CD4-positive, CD25-positive, alpha-beta regulatory T cell (primary cell): ENCODE data around the gene ST6GAL1. TPM values are rescaled to one million over a fixed set of nuclear protein-coding genes. Genes with fewer than 3 reads are reported as not detected.

ENCODE experiments used
- ATAC-seq, 2 donors: fragments of 150-1000 bp; cut with Tn5 transposase; one replicate each; pipeline ENCODE4 v1.10.0; 2021; ENCODE audit warnings: low read depth in 2 of 2, moderate number of reproducible peaks in 2 of 2, moderate library complexity in 1 of 2
- DNase-seq, 3 donors: peaks; one replicate each; pipeline versions ENCODE4 v3.0.0 to v3.0.0-alpha.2; 2012 to 2022; ENCODE audit warnings: mixed read lengths in 1 of 3
- H3K27ac ChIP-seq: one replicate; pipeline ENCODE4 v1.7.0; 2013; ENCODE audit warnings: mild to moderate bottlenecking, low read length; ENCODE audit not compliant: insufficient read depth, poor library complexity, severe bottlenecking
- H3K27me3 ChIP-seq: one replicate; pipeline ENCODE4 v1.7.0; 2013; ENCODE audit warnings: low read length; ENCODE audit not compliant: control insufficient read depth, insufficient read depth
- H3K36me3 ChIP-seq: one replicate; pipeline ENCODE4 v1.7.0; 2013; ENCODE audit warnings: mild to moderate bottlenecking, low read length, moderate library complexity; ENCODE audit not compliant: control insufficient read depth, insufficient read depth
- H3K4me1 ChIP-seq: 2 replicates; pipeline ENCODE4 v1.7.0; 2013; ENCODE audit warnings: mild to moderate bottlenecking, low read length; ENCODE audit not compliant: insufficient read depth, control insufficient read depth, poor library complexity, severe bottlenecking
- H3K4me3 ChIP-seq: one replicate; pipeline ENCODE4 v1.7.0; 2013; ENCODE audit warnings: low read depth, mild to moderate bottlenecking, low read length, moderate library complexity
- H3K9me3 ChIP-seq, 2 experiments: 1 replicate in 1 of 2; 2 replicates in 1 of 2; pipeline ENCODE4 v1.7.0; 2013; ENCODE audit warnings: low read length in 2 of 2, mild to moderate bottlenecking in 1 of 2, moderate library complexity in 1 of 2; ENCODE audit not compliant: control insufficient read depth in 2 of 2
- H3K27ac Mint-ChIP-seq, 3 donors: one replicate each; pipeline ENCODE4 v1.8.0; 2020 to 2022; ENCODE audit warnings: mild to moderate bottlenecking in 3 of 3, mixed read lengths in 3 of 3, moderate library complexity in 2 of 3
- H3K27me3 Mint-ChIP-seq: one replicate; pipeline ENCODE4 v1.8.0; 2022; ENCODE audit warnings: mild to moderate bottlenecking, mixed read lengths
- H3K36me3 Mint-ChIP-seq: one replicate; pipeline ENCODE4 v1.8.0; 2020; ENCODE audit warnings: mixed read lengths
- H3K4me1 Mint-ChIP-seq, 4 donors: one replicate each; pipeline ENCODE4 v1.8.0; 2020 to 2022; ENCODE audit warnings: mixed read lengths in 4 of 4, mild to moderate bottlenecking in 1 of 4
- H3K4me3 Mint-ChIP-seq, 4 donors: one replicate each; pipeline ENCODE4 v1.8.0; 2020 to 2022; ENCODE audit warnings: mild to moderate bottlenecking in 4 of 4, mixed read lengths in 4 of 4, moderate library complexity in 3 of 4
- H3K9me3 Mint-ChIP-seq, 7 donors: one replicate each; pipeline ENCODE4 v1.8.0; 2020 to 2022; ENCODE audit warnings: mixed read lengths in 7 of 7, mild to moderate bottlenecking in 3 of 7, moderate library complexity in 2 of 7
- polyA plus RNA-seq, 4 donors: library from polyadenylated mRNA; unstranded; fragments of 300-500 nt; fragmentation: Illumina TruSeq; gene quantifications; one replicate each; pipeline ENCODE4 v1.2.3, GENCODE V29; 2021
- total RNA-seq: library from RNA; stranded (reverse); gene quantifications from one replicate; pipeline ENCODE4 v1.2.3, GENCODE V29; 2022

The ST6GAL1 gene
- total and polyA plus RNA-seq, 5 donors from 2014 or later: 125 to 184 (median 159) TPM

- Histone ChIP-seq H3K9me3 (no peaks in the 10 kb centered on the region), H3K27ac (peak overlapping the region; percentile 42), H3K36me3 (peaks cover 68% of the 10 kb centered on the region), H3K4me1 (peaks cover 19% of the 10 kb centered on the region), H3K4me3 (peak overlapping the region; percentile 9), H3K27me3 (no peaks in the 10 kb centered on the region)
- ATAC-seq (peak; percentile 36 to 40), DNase-seq (peak in 2 of 3 donors; percentile 20 to 56)
- peaks cover 27 to 81% (median 61%) of the 10 kb centered on the region in 4 donors for H3K4me1 Mint-ChIP-seq
- H3K27me3 Mint-ChIP-seq: no peaks in the 10 kb centered on the region
- H3K36me3 Mint-ChIP-seq: peaks cover 53% of the 10 kb centered on the region
- peak overlapping the region; percentile 30 to 77 (median 76) for H3K27ac Mint-ChIP-seq
- peaks cover 0 to 3% (median 0%) of the 10 kb centered on the region in 7 donors for H3K9me3 Mint-ChIP-seq
- peak overlapping the region in 3 of 4 donors; percentile 2 to 87 (median 50) for H3K4me3 Mint-ChIP-seq
Measured at GRCh38 chr3:187063286-187064121, 133.2 kb downstream of the ST6GAL1 start.

GRCh38 chr3:187064210-187065115 is 134.1 kb downstream of the ST6GAL1 start:
- Histone ChIP-seq H3K9me3 (no peaks in the 10 kb centered on the region), H3K36me3 (peaks cover 67% of the 10 kb centered on the region), H3K27me3 (no peaks in the 10 kb centered on the region), H3K4me3 (no peak overlapping the region), H3K27ac (peak overlapping the region; percentile 6), H3K4me1 (peaks cover 15% of the 10 kb centered on the region)
- Mint-ChIP-seq H3K27me3 (no peaks in the 10 kb centered on the region), H3K4me3 (no peak overlapping the region), H3K9me3 (no peaks in the 10 kb centered on the region), H3K27ac (peak overlapping the region; percentile 30 to 84 (median 81)), H3K4me1 (peaks cover 27 to 78% (median 57%) of the 10 kb centered on the region in 4 donors), H3K36me3 (peaks cover 52% of the 10 kb centered on the region)
- ATAC-seq: no peak
- no peak for DNase-seq

GRCh38 chr3:187066228-187066995 is 136.1 kb downstream of the ST6GAL1 start:
- Histone ChIP-seq H3K36me3 (peaks cover 65% of the 10 kb centered on the region), H3K27me3 (no peaks in the 10 kb centered on the region), H3K4me3 (no peak overlapping the region), H3K4me1 (peaks cover 15% of the 10 kb centered on the region), H3K9me3 (peaks cover 0 to 2% of the 10 kb centered on the region in 2 experiments), H3K27ac (no peak overlapping the region)
- Mint-ChIP-seq H3K36me3 (peaks cover 53% of the 10 kb centered on the region), H3K4me1 (peaks cover 26 to 79% (median 54%) of the 10 kb centered on the region in 4 donors), H3K27ac (peak overlapping the region; percentile 74 to 89 (median 86)), H3K27me3 (no peaks in the 10 kb centered on the region), H3K4me3 (peak overlapping the region in 2 of 4 donors; percentile 20 to 56), H3K9me3 (peaks cover 0 to 3% (median 0%) of the 10 kb centered on the region in 7 donors)
- peak in 2 of 3 donors; percentile 40 to 81 for DNase-seq
- ATAC-seq: peak; percentile 79 to 80

- Histone ChIP-seq H3K4me1 (peaks cover 6% of the 10 kb centered on the region), H3K36me3 (peaks cover 73% of the 10 kb centered on the region), H3K4me3 (no peak overlapping the region), H3K9me3 (peaks cover 0 to 2% of the 10 kb centered on the region in 2 experiments), H3K27ac (peak overlapping the region; percentile 18), H3K27me3 (no peaks in the 10 kb centered on the region)
- no peak for ATAC-seq
- peaks cover 41% of the 10 kb centered on the region for H3K36me3 Mint-ChIP-seq
- no peaks in the 10 kb centered on the region for H3K27me3 Mint-ChIP-seq
- no peak for DNase-seq
- peak overlapping the region in 1 of 3 donors; percentile 4 for H3K27ac Mint-ChIP-seq
- H3K9me3 Mint-ChIP-seq: peaks cover 0 to 3% (median 0%) of the 10 kb centered on the region in 7 donors
- no peak overlapping the region for H3K4me3 Mint-ChIP-seq
- peaks cover 12 to 63% (median 39%) of the 10 kb centered on the region in 4 donors for H3K4me1 Mint-ChIP-seq
Measured at GRCh38 chr3:187068787-187069186, 138.5 kb downstream of the ST6GAL1 start.

GRCh38 chr3:187069857-187070516 is 139.7 kb downstream of the ST6GAL1 start:
- H3K36me3 ChIP-seq: peaks cover 76% of the 10 kb centered on the region
- peaks cover 0 to 3% (median 0%) of the 10 kb centered on the region in 7 donors for H3K9me3 Mint-ChIP-seq
- peaks cover 37% of the 10 kb centered on the region for H3K36me3 Mint-ChIP-seq
- no peaks in the 10 kb centered on the region for H3K4me1 ChIP-seq
- H3K4me3 ChIP-seq: no peak overlapping the region
- no peaks in the 10 kb centered on the region for H3K27me3 Mint-ChIP-seq
- ATAC-seq (no peak), DNase-seq (no peak)
- H3K4me1 Mint-ChIP-seq: peaks cover 12 to 51% (median 29%) of the 10 kb centered on the region in 4 donors
- H3K4me3 Mint-ChIP-seq: no peak overlapping the region
- no peaks in the 10 kb centered on the region for H3K27me3 ChIP-seq
- H3K9me3 ChIP-seq: peaks cover 0 to 2% of the 10 kb centered on the region in 2 experiments
- H3K27ac ChIP-seq: no peak overlapping the region
- H3K27ac Mint-ChIP-seq: peak overlapping the region; percentile 4 to 94 (median 5)

- H3K27me3 ChIP-seq: no peaks in the 10 kb centered on the region
- H3K9me3 ChIP-seq: peaks cover 0 to 2% of the 10 kb centered on the region in 2 experiments
- H3K27me3 Mint-ChIP-seq: no peaks in the 10 kb centered on the region
- H3K4me3 Mint-ChIP-seq: no peak overlapping the region
- peaks cover 41% of the 10 kb centered on the region for H3K36me3 Mint-ChIP-seq
- no peaks in the 10 kb centered on the region for H3K4me1 ChIP-seq
- ATAC-seq (no peak), DNase-seq (no peak)
- H3K4me1 Mint-ChIP-seq: peaks cover 4 to 41% (median 17%) of the 10 kb centered on the region in 4 donors
- no peak overlapping the region for H3K27ac ChIP-seq
- H3K9me3 Mint-ChIP-seq: peaks cover 0 to 3% (median 0%) of the 10 kb centered on the region in 7 donors
- no peak overlapping the region for H3K4me3 ChIP-seq
- peaks cover 87% of the 10 kb centered on the region for H3K36me3 ChIP-seq
- peak overlapping the region in 1 of 3 donors; percentile 20 for H3K27ac Mint-ChIP-seq
Measured at GRCh38 chr3:187072102-187072501, 141.8 kb downstream of the ST6GAL1 start.
